Neural crest cell (in vitro differentiated cells): ENCODE results near the gene GMDS. TPM values are rescaled to one million over a fixed set of nuclear protein-coding genes. Genes with fewer than 3 reads are reported as not detected.

ENCODE experiments used
- DNase-seq: peaks from one replicate; pipeline ENCODE4 v3.0.0; 2021; ENCODE audit warnings: low read depth, mixed read lengths, low spot score
- H3K27ac Mint-ChIP-seq: one replicate; pipeline ENCODE4 v1.8.0; 2021; ENCODE audit warnings: mild to moderate bottlenecking, mixed read lengths; ENCODE audit not compliant: unreplicated experiment
- H3K27me3 Mint-ChIP-seq: 2 replicates; pipeline ENCODE4 v1.8.0; 2021; ENCODE audit warnings: low read depth, mild to moderate bottlenecking, mixed read lengths
- H3K36me3 Mint-ChIP-seq: 2 replicates; pipeline ENCODE4 v1.8.0; 2021; ENCODE audit warnings: low read depth, mild to moderate bottlenecking, mixed read lengths
- H3K4me1 Mint-ChIP-seq: 2 replicates; pipeline ENCODE4 v1.8.0; 2021; ENCODE audit warnings: mixed read lengths
- H3K4me3 Mint-ChIP-seq: one replicate; pipeline ENCODE4 v1.8.0; 2021; ENCODE audit warnings: mild to moderate bottlenecking, mixed read lengths
- H3K9me3 Mint-ChIP-seq: 2 replicates; pipeline ENCODE4 v1.8.0; 2021; ENCODE audit warnings: mixed read lengths
- total RNA-seq: library from RNA; stranded (reverse); gene quantifications from 2 replicates; pipeline ENCODE4 v1.2.1, GENCODE V29; 2021
- TF ChIP-seq, protein P1 (sequence below): fragments of 200-600 bp; sonication (generic); conservative IDR thresholded peaks from 2 replicates; pipeline ENCODE4 v1.5.0; 2021; ENCODE audit warnings: antibody characterized with exemption, mild to moderate bottlenecking

The GMDS gene
- total RNA-seq, 1 donor from 2014 or later: 16.1 TPM

GRCh38 chr6:1704711-1705110, 540.7 kb downstream of the GMDS start:
- H3K36me3 Mint-ChIP-seq: no peaks in the 10 kb centered on the region
- DNase-seq: no peak
- TF ChIP-seq, protein P1, sequence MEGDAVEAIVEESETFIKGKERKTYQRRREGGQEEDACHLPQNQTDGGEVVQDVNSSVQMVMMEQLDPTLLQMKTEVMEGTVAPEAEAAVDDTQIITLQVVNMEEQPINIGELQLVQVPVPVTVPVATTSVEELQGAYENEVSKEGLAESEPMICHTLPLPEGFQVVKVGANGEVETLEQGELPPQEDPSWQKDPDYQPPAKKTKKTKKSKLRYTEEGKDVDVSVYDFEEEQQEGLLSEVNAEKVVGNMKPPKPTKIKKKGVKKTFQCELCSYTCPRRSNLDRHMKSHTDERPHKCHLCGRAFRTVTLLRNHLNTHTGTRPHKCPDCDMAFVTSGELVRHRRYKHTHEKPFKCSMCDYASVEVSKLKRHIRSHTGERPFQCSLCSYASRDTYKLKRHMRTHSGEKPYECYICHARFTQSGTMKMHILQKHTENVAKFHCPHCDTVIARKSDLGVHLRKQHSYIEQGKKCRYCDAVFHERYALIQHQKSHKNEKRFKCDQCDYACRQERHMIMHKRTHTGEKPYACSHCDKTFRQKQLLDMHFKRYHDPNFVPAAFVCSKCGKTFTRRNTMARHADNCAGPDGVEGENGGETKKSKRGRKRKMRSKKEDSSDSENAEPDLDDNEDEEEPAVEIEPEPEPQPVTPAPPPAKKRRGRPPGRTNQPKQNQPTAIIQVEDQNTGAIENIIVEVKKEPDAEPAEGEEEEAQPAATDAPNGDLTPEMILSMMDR: no peak
- no peak overlapping the region for H3K27ac Mint-ChIP-seq
- no peaks in the 10 kb centered on the region for H3K9me3 Mint-ChIP-seq
- no peaks in the 10 kb centered on the region for H3K27me3 Mint-ChIP-seq
- H3K4me3 Mint-ChIP-seq: no peak overlapping the region
- H3K4me1 Mint-ChIP-seq: peaks cover 26% of the 10 kb centered on the region

DNA sequence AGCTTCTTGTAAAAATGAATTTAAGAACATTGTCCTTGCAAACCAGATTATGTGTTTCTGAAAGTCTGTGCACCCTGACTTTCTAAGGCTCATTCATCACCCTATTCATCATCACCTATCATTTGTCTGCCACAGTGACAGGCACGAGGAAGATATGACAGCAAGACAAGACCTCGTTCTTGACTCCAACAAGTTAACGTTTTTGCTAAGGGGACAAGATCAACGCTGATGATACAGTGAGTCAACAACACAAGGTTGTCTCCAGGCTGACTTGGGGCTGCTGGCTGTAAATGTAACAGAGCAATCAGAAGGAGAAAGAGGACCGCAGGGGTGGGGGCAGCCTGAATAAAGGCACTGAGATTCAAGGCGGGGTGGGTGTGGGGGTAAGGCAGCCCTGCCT, 541.5 kb downstream of the GMDS start:
- DNase-seq: no peak
- no peaks in the 10 kb centered on the region for H3K36me3 Mint-ChIP-seq
- no peaks in the 10 kb centered on the region for H3K9me3 Mint-ChIP-seq
- no peak overlapping the region for H3K27ac Mint-ChIP-seq
- H3K4me3 Mint-ChIP-seq: no peak overlapping the region
- TF ChIP-seq, protein P1: no peak
- peaks cover 18% of the 10 kb centered on the region for H3K4me1 Mint-ChIP-seq
- no peaks in the 10 kb centered on the region for H3K27me3 Mint-ChIP-seq

- Mint-ChIP-seq H3K4me1 (peaks cover 11% of the 10 kb centered on the region), H3K27ac (no peak overlapping the region), H3K4me3 (no peak overlapping the region), H3K9me3 (no peaks in the 10 kb centered on the region), H3K36me3 (no peaks in the 10 kb centered on the region), H3K27me3 (no peaks in the 10 kb centered on the region)
- TF ChIP-seq, protein P1: no peak
- no peak for DNase-seq
These were observed 542.1 kb downstream of the GMDS start for GRCh38 chr6:1703091-1703855.

- Mint-ChIP-seq H3K4me3 (no peak overlapping the region), H3K27me3 (no peaks in the 10 kb centered on the region), H3K27ac (no peak overlapping the region), H3K36me3 (no peaks in the 10 kb centered on the region), H3K9me3 (no peaks in the 10 kb centered on the region), H3K4me1 (peaks cover 6% of the 10 kb centered on the region)
- no peak for DNase-seq
- TF ChIP-seq, protein P1: no peak
These were observed 542.8 kb downstream of the GMDS start for GRCh38 chr6:1702580-1703051.

GRCh38 chr6:1701668-1702353, 543.6 kb downstream of the GMDS start:
- TF ChIP-seq, protein P1: no peak
- no peak overlapping the region for H3K27ac Mint-ChIP-seq
- peaks cover 6% of the 10 kb centered on the region for H3K4me1 Mint-ChIP-seq
- H3K36me3 Mint-ChIP-seq: no peaks in the 10 kb centered on the region
- H3K9me3 Mint-ChIP-seq: no peaks in the 10 kb centered on the region
- no peak for DNase-seq
- no peaks in the 10 kb centered on the region for H3K27me3 Mint-ChIP-seq
- no peak overlapping the region for H3K4me3 Mint-ChIP-seq
